Cardiac atrium fibroblast (primary cell): ENCODE data around the gene AGPAT3. TPM values are rescaled to one million over a fixed set of nuclear protein-coding genes. Genes with fewer than 3 reads are reported as not detected.

ENCODE experiments used
- total RNA-seq: library from RNA; depleted of rRNA; stranded (reverse); fragments of >200 nt; gene quantifications from 2 replicates; pipeline ENCODE4 v1.2.3, GENCODE V29; 2015

Gene AGPAT3, protein sequence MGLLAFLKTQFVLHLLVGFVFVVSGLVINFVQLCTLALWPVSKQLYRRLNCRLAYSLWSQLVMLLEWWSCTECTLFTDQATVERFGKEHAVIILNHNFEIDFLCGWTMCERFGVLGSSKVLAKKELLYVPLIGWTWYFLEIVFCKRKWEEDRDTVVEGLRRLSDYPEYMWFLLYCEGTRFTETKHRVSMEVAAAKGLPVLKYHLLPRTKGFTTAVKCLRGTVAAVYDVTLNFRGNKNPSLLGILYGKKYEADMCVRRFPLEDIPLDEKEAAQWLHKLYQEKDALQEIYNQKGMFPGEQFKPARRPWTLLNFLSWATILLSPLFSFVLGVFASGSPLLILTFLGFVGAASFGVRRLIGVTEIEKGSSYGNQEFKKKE
- 28.3 and 34.8 TPM in 2 replicates for total RNA-seq

DNA sequence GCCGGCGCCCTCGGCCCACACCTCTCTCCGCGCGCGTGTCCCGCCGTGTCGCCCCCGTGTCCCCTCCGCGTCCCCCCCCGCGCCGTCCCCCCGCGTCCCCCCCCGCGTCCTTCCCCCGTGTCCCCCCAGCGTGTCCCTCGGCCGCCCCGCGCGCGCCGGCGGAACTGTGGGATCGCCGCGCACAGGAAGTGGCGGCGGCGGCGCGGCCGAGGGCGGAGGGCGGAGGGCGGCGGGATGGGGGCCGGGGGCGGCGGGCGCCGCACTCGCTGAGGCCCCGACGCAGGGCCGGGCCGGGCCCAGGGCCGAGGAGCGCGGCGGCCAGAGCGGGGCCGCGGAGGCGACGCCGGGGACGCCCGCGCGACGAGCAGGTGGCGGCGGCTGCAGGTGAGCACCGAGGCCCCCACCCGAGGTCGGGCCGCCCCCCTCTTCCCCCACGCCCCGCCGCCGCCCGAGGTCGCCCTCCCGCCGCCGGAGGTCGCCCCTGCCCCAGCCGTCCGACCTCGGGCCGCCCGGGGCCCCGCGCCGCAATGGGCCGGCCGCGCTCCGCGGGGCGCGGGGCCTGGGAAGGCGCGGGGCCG lies at the start of gene AGPAT3:
Gene AGPAT3 (plus strand): TSS at position 262 of the 578 bp plus-strand sequence. CDS start 94,459 bp downstream, outside the sequence.

DNA sequence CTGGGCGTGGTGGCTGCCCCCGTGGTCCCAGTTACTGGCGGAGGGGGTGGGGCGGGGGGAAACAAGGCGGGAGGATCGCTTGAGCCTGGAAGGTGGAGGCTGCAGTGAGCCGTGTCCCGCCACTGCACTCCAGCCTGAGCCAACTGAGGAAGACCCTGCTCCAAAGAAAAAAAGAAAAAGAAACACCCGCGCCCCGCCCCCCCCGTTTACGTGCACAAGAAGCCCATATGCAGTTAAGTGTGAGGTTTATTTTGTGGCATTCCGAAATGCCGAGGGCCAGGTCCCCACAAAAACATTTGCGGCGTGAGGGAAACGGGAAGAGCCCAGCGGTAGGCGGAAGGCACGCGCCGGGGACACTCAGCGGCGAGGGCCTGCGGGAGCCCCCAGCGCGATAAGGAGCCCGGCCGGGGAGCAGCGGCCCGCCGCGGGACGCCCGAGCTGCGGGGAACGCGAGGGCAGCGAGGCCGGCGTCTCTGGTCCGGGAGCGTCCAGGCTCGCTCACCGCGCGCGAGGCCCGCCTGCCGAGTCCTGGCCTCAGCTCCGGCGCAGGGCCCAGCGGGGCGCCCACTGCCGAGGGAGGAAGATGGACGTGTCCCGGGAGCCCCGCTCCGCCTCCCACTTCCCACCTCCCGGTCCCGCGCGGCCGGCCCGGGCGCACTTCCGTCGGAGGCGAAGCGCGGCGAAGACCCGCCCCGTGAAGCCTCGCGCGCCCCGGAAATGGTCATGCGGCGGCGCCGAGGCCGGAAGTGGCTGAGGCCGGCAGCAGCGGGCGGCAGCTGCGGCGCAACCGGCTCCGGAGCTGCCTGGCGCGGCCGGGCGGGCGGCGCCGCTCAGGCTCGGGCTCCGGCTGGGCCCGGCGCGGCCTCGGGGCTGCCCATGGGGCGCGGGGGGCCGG lies 146.8 kb downstream of the AGPAT3 start, which contains the start of gene TRAPPC10:
Gene TRAPPC10 (plus strand): TSS at position 731 of the 895 bp plus-strand sequence. CDS start 185 bp downstream, outside the sequence.

Other genes with a start within 250 kb of the AGPAT3 start
- gene HSF2BP, start 205.7 kb upstream of the AGPAT3 start, total RNA-seq = 1.5 and 2.0 TPM in 2 replicates
- 12.6 and 16.8 TPM in 2 replicates for gene RRP1B, start 205.7 kb upstream of the AGPAT3 start, total RNA-seq
- gene PDXK, start 146.1 kb upstream of the AGPAT3 start, total RNA-seq = 78.7 and 87.5 TPM in 2 replicates
- gene CSTB, start 88.9 kb upstream of the AGPAT3 start, total RNA-seq = 15.5 and 19.0 TPM in 2 replicates
- gene RRP1, start 75.6 kb upstream of the AGPAT3 start, total RNA-seq = 13.9 and 15.4 TPM in 2 replicates
- 13.4 and 14.7 TPM in 2 replicates for gene TRAPPC10, start 147.1 kb downstream of the AGPAT3 start, total RNA-seq
- gene PWP2, start 242.2 kb downstream of the AGPAT3 start, total RNA-seq = 7.0 and 7.8 TPM in 2 replicates